C4-2B (cell line): ENCODE measurements around the gene METTL24.

Experiments used
- H3K27ac ChIP-seq: fragments of 450-650 bp; 2 replicates; pipeline ENCODE4 v1.5.1; 2017
- ZFX ChIP-seq: fragments of 450-650 bp; IDR thresholded peaks from 2 replicates; pipeline ENCODE4 v1.6.1; 2017
- TF ChIP-seq, protein P1 (sequence below): fragments of 450-650 bp; conservative IDR thresholded peaks from 2 replicates; pipeline ENCODE4 v1.5.1; 2017; ENCODE audit warnings: mild to moderate bottlenecking

The METTL24 gene, protein sequence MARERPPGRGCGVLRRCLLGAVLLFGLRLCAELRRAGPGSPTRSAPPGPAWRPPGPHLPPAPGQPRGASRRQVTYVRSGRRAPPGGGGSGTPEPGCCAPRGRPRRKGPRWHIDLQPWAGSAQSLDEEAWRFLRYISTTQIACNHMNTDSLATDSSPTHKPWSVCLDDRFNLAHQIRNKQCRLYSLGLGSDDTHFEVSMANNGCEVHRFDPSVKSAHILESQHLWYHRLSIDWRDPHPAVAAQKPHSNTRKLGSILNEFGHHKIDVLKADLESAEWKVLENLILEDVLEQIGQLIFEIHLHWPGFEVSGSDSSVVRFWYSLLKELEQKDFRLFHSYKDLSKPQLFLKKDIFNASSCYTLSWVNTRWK

DNA sequence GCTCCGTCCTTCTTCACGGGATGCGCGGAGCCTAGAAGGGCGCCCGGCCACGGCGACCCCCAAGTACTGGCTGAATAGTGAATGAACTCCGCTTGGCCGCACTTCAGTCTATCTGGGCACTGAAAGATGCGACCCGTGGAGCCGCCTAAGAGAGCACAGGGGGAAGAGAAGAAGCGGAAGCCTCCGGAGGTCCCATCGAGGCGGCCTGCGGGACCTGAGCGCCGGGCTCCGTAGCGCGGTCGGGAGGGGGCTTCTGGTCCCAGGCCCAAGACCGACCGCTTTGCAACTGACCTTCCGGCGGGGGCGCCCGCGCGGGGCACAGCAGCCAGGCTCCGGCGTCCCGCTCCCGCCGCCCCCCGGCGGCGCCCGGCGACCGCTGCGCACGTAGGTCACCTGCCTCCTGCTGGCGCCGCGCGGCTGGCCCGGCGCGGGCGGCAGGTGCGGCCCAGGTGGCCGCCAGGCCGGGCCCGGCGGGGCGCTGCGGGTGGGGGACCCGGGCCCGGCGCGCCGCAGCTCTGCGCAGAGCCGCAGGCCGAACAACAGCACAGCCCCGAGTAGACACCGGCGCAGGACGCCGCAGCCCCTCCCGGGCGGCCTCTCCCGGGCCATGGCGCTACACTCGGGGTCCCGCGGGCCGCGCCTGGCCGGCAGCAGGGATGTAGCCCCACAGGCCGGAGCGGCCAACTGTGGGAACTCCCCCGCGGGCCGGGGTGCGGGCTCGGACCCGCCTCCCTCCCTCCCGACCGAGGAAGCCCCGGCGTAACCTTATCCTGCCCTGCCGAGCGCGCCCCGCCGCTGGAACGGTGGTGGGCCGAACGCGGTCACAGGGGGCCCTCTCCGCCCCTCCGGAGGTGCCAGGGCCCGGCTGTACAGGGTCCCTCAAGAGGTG lies at the start of gene METTL24:
METTL24 (minus strand) TSS at position 686 of the 889 bp plus-strand sequence; CDS start at position 609, 77 bp downstream.
- no peak within 1 kb of the TSS for H3K27ac ChIP-seq
- TF ChIP-seq, protein P1, sequence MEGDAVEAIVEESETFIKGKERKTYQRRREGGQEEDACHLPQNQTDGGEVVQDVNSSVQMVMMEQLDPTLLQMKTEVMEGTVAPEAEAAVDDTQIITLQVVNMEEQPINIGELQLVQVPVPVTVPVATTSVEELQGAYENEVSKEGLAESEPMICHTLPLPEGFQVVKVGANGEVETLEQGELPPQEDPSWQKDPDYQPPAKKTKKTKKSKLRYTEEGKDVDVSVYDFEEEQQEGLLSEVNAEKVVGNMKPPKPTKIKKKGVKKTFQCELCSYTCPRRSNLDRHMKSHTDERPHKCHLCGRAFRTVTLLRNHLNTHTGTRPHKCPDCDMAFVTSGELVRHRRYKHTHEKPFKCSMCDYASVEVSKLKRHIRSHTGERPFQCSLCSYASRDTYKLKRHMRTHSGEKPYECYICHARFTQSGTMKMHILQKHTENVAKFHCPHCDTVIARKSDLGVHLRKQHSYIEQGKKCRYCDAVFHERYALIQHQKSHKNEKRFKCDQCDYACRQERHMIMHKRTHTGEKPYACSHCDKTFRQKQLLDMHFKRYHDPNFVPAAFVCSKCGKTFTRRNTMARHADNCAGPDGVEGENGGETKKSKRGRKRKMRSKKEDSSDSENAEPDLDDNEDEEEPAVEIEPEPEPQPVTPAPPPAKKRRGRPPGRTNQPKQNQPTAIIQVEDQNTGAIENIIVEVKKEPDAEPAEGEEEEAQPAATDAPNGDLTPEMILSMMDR = no peak
- TF ChIP-seq ZFX = no peak

DNA sequence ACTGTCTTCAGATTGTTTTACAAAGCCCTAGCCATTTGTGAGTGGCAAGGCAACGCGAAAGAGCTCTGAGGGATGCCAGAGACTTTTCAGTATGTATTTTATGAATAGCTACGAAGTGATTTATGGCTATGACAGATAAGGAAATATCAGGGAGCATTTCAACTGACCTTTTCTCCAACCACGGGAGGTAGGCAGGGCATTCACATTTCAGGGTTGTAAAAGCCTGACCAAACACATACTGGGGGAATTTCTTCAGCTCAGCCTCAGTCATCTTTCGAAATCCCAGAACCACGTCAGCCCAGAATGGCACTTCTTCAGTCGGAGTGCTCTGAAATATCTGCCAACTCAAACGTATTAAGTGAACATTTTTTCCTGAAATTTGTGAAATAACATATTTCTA lies 46.5 kb upstream of the METTL24 start:
- TF ChIP-seq, protein P1 = no peak
- TF ChIP-seq ZFX = no peak
- H3K27ac ChIP-seq = no peak overlapping the region

DNA sequence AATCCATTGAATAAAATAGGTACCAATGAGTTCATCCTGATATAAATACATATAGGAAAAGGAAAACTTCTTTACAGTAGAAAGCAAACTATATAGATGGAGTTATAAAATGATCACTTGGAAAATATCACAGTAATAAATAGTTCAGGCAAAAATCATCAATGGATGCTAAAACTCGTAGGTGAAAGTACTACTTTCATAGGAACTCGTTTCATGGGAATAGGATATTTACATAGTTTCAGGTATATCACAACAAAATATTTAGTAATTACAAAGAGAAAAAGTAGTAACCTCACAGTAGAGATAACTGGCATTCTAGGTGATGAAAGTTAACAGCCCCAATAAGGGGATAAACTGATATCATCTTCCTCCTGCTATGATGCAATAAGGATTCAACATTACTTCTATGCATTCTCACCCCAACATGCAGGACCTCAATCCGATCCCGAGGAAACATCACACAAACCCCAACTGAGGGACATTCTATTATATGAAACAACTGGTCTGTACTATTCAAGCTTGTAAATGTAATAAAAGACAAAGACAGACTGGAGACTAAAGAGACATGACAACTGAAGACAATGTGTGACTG lies 43.5 kb upstream of the METTL24 start:
- H3K27ac ChIP-seq = no peak overlapping the region
- no peak for TF ChIP-seq ZFX
- TF ChIP-seq, protein P1 = no peak

DNA sequence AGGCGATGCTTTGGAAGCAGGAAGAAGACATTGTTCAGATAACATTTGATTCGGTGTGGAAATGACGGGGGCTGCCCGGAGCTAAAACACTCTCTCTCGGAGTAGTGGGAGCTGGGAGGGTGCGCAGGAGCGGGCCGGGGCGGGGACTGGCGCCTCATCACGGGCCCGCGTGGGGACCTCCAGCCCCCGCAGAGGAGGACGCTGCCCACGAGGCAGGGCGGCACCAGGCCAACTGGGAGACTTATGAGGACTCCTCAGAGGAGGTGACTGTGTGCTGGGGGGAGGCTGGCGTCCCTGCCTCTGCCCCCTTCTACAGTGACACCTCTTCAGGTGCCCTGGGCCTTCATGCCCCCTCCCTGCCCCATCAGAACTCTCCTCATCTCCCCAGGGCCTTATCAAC lies 42.1 kb upstream of the METTL24 start:
- no peak overlapping the region for H3K27ac ChIP-seq
- TF ChIP-seq, protein P1 = no peak
- TF ChIP-seq ZFX = no peak

DNA sequence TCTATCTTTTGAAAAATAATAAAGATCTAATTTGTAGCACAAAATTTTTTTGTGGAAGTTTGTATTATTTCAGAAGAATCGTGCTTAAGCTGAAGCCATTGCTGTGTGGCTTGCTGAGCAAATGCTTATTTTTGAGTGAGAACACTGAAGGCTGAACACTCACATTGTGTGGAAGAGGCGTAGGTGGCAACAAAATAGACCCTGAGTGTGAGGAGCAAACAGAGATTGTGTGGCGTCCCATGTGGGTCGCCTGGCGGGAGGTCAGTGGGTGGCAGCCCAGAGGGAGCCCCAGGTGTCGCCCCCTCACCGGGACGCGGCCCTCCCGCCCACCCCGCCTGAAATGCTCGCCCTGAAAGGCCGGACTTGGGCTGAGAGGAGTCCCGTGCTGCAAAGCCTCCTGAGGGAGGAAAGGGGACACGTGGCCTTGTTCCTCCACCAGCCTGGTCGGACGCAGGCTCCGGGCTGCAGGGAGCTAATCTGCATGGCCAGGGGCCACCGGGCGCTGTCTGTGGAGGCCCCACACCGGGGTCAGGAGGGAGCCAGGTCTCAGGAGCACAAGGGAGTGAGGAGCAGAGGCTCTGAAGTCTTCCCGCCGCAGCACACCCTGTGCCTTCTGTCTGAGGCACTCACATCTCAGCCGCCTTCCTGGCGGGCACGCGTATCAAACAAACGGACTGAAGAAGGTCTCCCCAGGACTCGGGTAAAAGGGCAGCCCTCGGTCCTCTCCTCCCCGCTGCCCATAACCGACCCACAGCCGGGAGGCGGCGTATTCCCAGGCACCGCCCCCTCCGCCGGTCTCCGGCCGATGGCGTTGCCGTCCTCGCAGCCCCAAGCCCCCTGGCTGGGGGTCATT lies 41.3 kb upstream of the METTL24 start:
- no peak overlapping the region for H3K27ac ChIP-seq
- TF ChIP-seq ZFX = no peak

DNA sequence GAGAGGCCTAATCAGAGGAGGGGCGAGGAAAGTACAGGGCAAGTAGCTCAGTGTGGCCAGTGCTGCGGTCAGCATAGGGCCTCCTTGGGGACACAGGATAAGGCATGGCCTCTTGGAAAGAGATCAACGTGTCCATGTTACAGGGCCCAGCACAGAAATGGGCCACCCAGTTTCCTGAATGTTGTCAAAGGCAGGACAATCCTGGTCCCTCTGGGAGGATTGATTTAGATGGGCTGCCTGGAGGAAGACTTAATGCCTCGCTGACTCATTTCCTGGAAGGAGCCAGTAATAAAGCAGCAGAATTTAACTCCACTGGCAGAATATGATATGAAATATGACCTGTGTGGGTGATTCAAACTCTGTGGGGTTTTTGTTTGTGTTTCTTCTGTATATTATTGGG lies 40.6 kb upstream of the METTL24 start:
- TF ChIP-seq, protein P1 = no peak
- no peak for TF ChIP-seq ZFX
- no peak overlapping the region for H3K27ac ChIP-seq

DNA sequence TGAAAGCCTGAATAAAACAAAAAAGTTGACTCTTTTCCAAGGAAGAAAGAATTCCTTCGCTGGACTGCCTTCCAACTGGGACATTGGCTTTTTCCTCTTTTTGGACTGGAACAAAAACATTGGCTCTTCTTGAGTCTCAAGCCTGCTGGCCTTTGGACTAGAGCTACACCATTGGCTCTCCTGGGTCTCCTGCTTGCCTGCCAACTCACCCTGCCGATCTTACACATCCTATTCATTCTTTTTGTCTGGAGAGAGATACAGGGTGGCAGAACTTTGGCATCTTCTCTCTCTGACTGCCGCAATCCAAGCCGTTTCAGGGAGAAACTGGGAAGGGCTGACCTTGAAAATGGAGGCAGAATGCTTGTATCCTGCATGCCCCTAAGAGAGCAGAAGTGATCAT lies 37.1 kb upstream of the METTL24 start:
- H3K27ac ChIP-seq = no peak overlapping the region
- no peak for TF ChIP-seq ZFX
- TF ChIP-seq, protein P1 = no peak
